ENCODE results near the gene GUCY1A1.

- no peak for TF ChIP-seq GATA3 (IDR thresholded peaks at IDR 0.05; ENCODE audit: low read depth, low read length)
- no peak for TF ChIP-seq GATA2 (IDR thresholded peaks at IDR 0.05; ENCODE audit: low read depth, low read length)
Observed at GRCh38 chr4:155780775-155781174, 114.1 kb downstream of the GUCY1A1 start.
